OCI-LY7 (cell line): ENCODE measurements around the gene FANCI. TPM values are rescaled to one million over a fixed set of nuclear protein-coding genes. Genes with fewer than 3 reads are reported as not detected.

ENCODE experiments used
- BruUV-seq: library from RNA; stranded (reverse); fragments of 400-500 nt; replicated peaks from 2 replicates; lab custom pipeline; 2021; lab: Mats Ljungman, UMichigan
- CTCF ChIA-PET: fragments of 300-600 bp; sonication (Branson Sonifier 250); formaldehyde crosslinking; loops from one replicate; lab custom pipeline; 2022; ENCODE audit warnings: antibody characterized with exemption; ENCODE audit not compliant: unreplicated experiment; lab: Charles Lee
- POLR2A ChIA-PET: fragments of 300-600 bp; sonication (Branson Sonifier 250); formaldehyde crosslinking; loops from one replicate; lab custom pipeline; 2022; ENCODE audit warnings: antibody characterized with exemption; lab: Charles Lee
- DNase-seq: peaks from one replicate; pipeline ENCODE4 v3.0.0-alpha.2; 2015; ENCODE audit warnings: low spot score
- H2AFZ ChIP-seq: fragments of 200-600 bp; sonication (generic), shearing (Covaris generic); 2 replicates; pipeline ENCODE4 v1.6.1; 2014; ENCODE audit warnings: mild to moderate bottlenecking, antibody characterized with exemption, low read length, moderate library complexity
- H3K27ac ChIP-seq: fragments of 200-600 bp; sonication (generic); 2 replicates; pipeline ENCODE4 v1.5.1; 2014; ENCODE audit warnings: mixed run types, low read depth, mild to moderate bottlenecking, moderate library complexity, low read length, inconsistent platforms; ENCODE audit not compliant: poor library complexity, severe bottlenecking
- H3K36me3 ChIP-seq: fragments of 200-600 bp; sonication (generic); 2 replicates; pipeline ENCODE4 v1.6.1; 2014; ENCODE audit warnings: mild to moderate bottlenecking, antibody characterized with exemption, low read length, moderate library complexity, mixed read lengths; ENCODE audit not compliant: insufficient read depth
- H3K4me1 ChIP-seq: fragments of 200-600 bp; sonication (generic); 2 replicates; pipeline ENCODE4 v1.5.1; 2014; ENCODE audit warnings: mild to moderate bottlenecking, low read length; ENCODE audit not compliant: insufficient read depth, poor library complexity, severe bottlenecking
- H3K4me2 ChIP-seq: fragments of 200-600 bp; sonication (generic); 2 replicates; pipeline ENCODE4 v1.6.1; 2014; ENCODE audit warnings: mild to moderate bottlenecking, low read length
- H3K4me3 ChIP-seq: fragments of 200-600 bp; sonication (generic); 2 replicates; pipeline ENCODE4 v1.5.1; 2014; ENCODE audit warnings: mild to moderate bottlenecking, low read depth, low read length; ENCODE audit not compliant: poor library complexity, severe bottlenecking
- H3K79me2 ChIP-seq: fragments of 200-600 bp; sonication (generic); 2 replicates; pipeline ENCODE4 v1.6.1; 2016; ENCODE audit warnings: low read depth, mild to moderate bottlenecking, low read length, moderate library complexity, mixed read lengths; ENCODE audit not compliant: insufficient read depth
- H3K9me2 ChIP-seq: fragments of 200-600 bp; sonication (generic); 2 replicates; pipeline ENCODE4 v1.6.1; 2016; ENCODE audit warnings: mild to moderate bottlenecking, low read length, mixed read lengths; ENCODE audit not compliant: insufficient read depth
- H3K9me3 ChIP-seq: fragments of 200-600 bp; sonication (generic); 2 replicates; pipeline ENCODE4 v1.6.1; 2014; ENCODE audit warnings: mild to moderate bottlenecking, mixed run types, low read length, mixed read lengths
- H4K20me1 ChIP-seq: fragments of 200-600 bp; sonication (generic); 2 replicates; pipeline ENCODE4 v1.6.1; 2014; ENCODE audit warnings: mild to moderate bottlenecking, antibody characterized with exemption, low read length, moderate library complexity, mixed read lengths; ENCODE audit not compliant: insufficient read depth
- CTCF ChIP-seq: fragments of 200-600 bp; sonication (generic); conservative IDR thresholded peaks from 2 replicates; pipeline ENCODE4 v1.5.1; 2014; ENCODE audit warnings: mild to moderate bottlenecking, antibody characterized with exemption, low read length, moderate library complexity, mixed read lengths
- EZH2phosphoT487 ChIP-seq: fragments of 200-600 bp; sonication (generic); IDR thresholded peaks from 2 replicates; pipeline ENCODE4 v1.6.1; 2018; ENCODE audit warnings: low read depth, borderline replicate concordance, mild to moderate bottlenecking, mixed run types, antibody characterized with exemption, low read length, moderate library complexity, mixed read lengths
- intact Hi-C: fragments of 100-400 bp; cut with micrococcal nuclease; formaldehyde crosslinking; loops from one replicate; pipeline ENCODE4 v1.10.0; 2022; ENCODE audit not compliant: unreplicated experiment
- total RNA-seq, 2 experiments: library from RNA; depleted of rRNA in 1 of 2; stranded (reverse); fragments of >200 nt in 1 of 2; shearing (Covaris generic) in 1 of 2; gene quantifications; 2 replicates each; pipeline ENCODE4 v1.2.3, GENCODE V29; 2014 to 2022

FANCI gene
- total RNA-seq, 2 experiments from 2014 or later: 112 to 211 TPM

- Histone ChIP-seq H3K9me3 (no peaks in the 10 kb centered on the region), H4K20me1 (peaks cover 21% of the 10 kb centered on the region; the same call in 1 of the 2 replicates), H3K79me2 (peaks cover 43% of the 10 kb centered on the region), H3K9me2 (no peaks in the 10 kb centered on the region), H2AFZ (peak within 1 kb of the TSS; percentile 91), H3K27ac (peak within 1 kb of the TSS; percentile 72), H3K36me3 (peaks cover 38% of the 10 kb centered on the region), H3K4me3 (peak within 1 kb of the TSS; percentile 94), H3K4me1 (peaks cover 39% of the 10 kb centered on the region), H3K4me2 (peak within 1 kb of the TSS; percentile 85)
- DNase-seq: peak; percentile 99
- BruUV-seq: no TSS peak
- POLR2A ChIA-PET: interaction anchor here (0.6 to 1.3 kb wide), 4 partner anchors 59 to 591 kb away, joined by 3 to 4 read pairs (median 3); no protein-coding TSS in a partner anchor
- intact Hi-C loops: loop anchor here (1.0 to 2.0 kb wide), 2 partner anchors 90 to 242 kb away; no protein-coding TSS in a partner anchor
- TF ChIP-seq EZH2phosphoT487 (no peak), CTCF (no peak)
- CTCF ChIA-PET: interaction anchor here (0.6 kb wide), 2 partner anchors 247 to 455 kb away, joined by 3 read pairs; partner anchors contain the start of gene ABHD2
These were observed 90.9 kb downstream of the FANCI start, which contains the start of gene POLG for GRCh38 chr15:89334510-89335297. POLG (minus strand) TSS chr15:89334824; CDS start chr15:89333754, 1,070 bp downstream.

- peak; percentile 86 for DNase-seq
- intact Hi-C loops: loop anchor here (2.0 kb wide), 1 partner anchor 241 kb away; no protein-coding TSS in a partner anchor
These were observed 91.7 kb downstream of the FANCI start for GRCh38 chr15:89335298-89336041.

More at GRCh38 chr15:89335298-89336041, 91.7 kb downstream of the FANCI start:
- POLR2A ChIA-PET: interaction anchor here (0.6 to 1.3 kb wide), 6 partner anchors 48 to 592 kb away, joined by 3 to 4 read pairs (median 3); no protein-coding TSS in a partner anchor
- TSS peak; percentile 98 for BruUV-seq
- Histone ChIP-seq H3K9me2 (no peaks in the 10 kb centered on the region), H4K20me1 (peaks cover 13% of the 10 kb centered on the region; the same call in 1 of the 2 replicates), H3K36me3 (peaks cover 30% of the 10 kb centered on the region), H3K79me2 (peaks cover 36% of the 10 kb centered on the region), H3K4me3 (peak overlapping the region; percentile 94), H3K9me3 (no peaks in the 10 kb centered on the region), H3K4me2 (peak overlapping the region; percentile 71), H2AFZ (peak overlapping the region; percentile 91), H3K4me1 (peaks cover 39% of the 10 kb centered on the region), H3K27ac (peak overlapping the region; percentile 72)
- TF ChIP-seq CTCF: no peak
- TF ChIP-seq EZH2phosphoT487: no peak
- CTCF ChIA-PET: interaction anchor here (0.6 to 1.1 kb wide), 2 partner anchors 12 to 456 kb away, joined by 3 read pairs; no protein-coding TSS in a partner anchor
